Activated naive CD4-positive, alpha-beta T cell treated with anti-CD3 and anti-CD28 coated beads for 36 hours (primary cell): ENCODE results near the gene S1PR2. TPM values are rescaled to one million over a fixed set of nuclear protein-coding genes. Genes with fewer than 3 reads are reported as not detected.

ENCODE experiments used
- CTCF ChIA-PET: fragments of 350-600 bp; sonication (Branson Sonifier 250); formaldehyde crosslinking; loops from one replicate; lab custom pipeline; 2021; ENCODE audit warnings: antibody characterized with exemption; lab: Charles Lee
- DNase-seq: peaks from one replicate; pipeline ENCODE4 v3.0.0-alpha.2; 2020
- H3K27ac Mint-ChIP-seq: one replicate; pipeline ENCODE4 v1.8.0; 2021; ENCODE audit warnings: mild to moderate bottlenecking, mixed read lengths
- H3K27me3 Mint-ChIP-seq: one replicate; pipeline ENCODE4 v1.8.0; 2021; ENCODE audit warnings: low read depth, mixed read lengths
- H3K36me3 Mint-ChIP-seq: one replicate; pipeline ENCODE4 v1.8.0; 2021; ENCODE audit warnings: low read depth, mixed read lengths
- H3K4me1 Mint-ChIP-seq: one replicate; pipeline ENCODE4 v1.8.0; 2021; ENCODE audit warnings: low read depth, mixed read lengths
- H3K4me3 Mint-ChIP-seq: one replicate; pipeline ENCODE4 v1.8.0; 2021; ENCODE audit warnings: mild to moderate bottlenecking, moderate library complexity, mixed read lengths
- H3K9me3 Mint-ChIP-seq: one replicate; pipeline ENCODE4 v1.8.0; 2021; ENCODE audit warnings: mixed read lengths
- intact Hi-C: fragments of 100-400 bp; cut with micrococcal nuclease; formaldehyde crosslinking; loops from one replicate; pipeline ENCODE4 v1.15.1; 2023
- total RNA-seq, 2 experiments: library from RNA; stranded (reverse); gene quantifications; one replicate each; pipeline ENCODE4 v1.2.3, GENCODE V29; 2021

The S1PR2 gene
- 1 to 10 TPM; 3.4 TPM for total RNA-seq

- Mint-ChIP-seq H3K27ac (peak within 1 kb of the TSS; percentile 72), H3K4me1 (peaks cover 24% of the 10 kb centered on the region), H3K4me3 (peak within 1 kb of the TSS; percentile 84), H3K27me3 (no peaks in the 10 kb centered on the region), H3K36me3 (no peaks in the 10 kb centered on the region), H3K9me3 (no peaks in the 10 kb centered on the region)
- intact Hi-C loops: loop anchor here (2.0 kb wide), 1 partner anchor 36 kb away; the partner anchor contains the start of gene DNMT1
- peak; percentile 66 for DNase-seq
- CTCF ChIA-PET: interaction anchor here (9.0 kb wide), 1 partner anchor 19 kb away, joined by 58 read pairs; the partner anchor contains the start of gene MRPL4
Measured at GRCh38 chr19:10230861-10231611, at the start of gene S1PR2. Gene S1PR2 (minus strand): TSS chr19:10231331. CDS start chr19:10224905, 6,426 bp downstream.

- Mint-ChIP-seq H3K27me3 (no peaks in the 10 kb centered on the region), H3K4me3 (no peak overlapping the region)
Measured at GRCh38 chr19:10279737-10280442, 48.8 kb upstream of the S1PR2 start.

GRCh38 chr19:10278935-10279334, 47.8 kb upstream of the S1PR2 start:
- Mint-ChIP-seq H3K36me3 (peaks cover 24% of the 10 kb centered on the region), H3K27me3 (no peaks in the 10 kb centered on the region), H3K27ac (no peak overlapping the region), H3K4me3 (no peak overlapping the region), H3K9me3 (no peaks in the 10 kb centered on the region), H3K4me1 (peaks cover 21% of the 10 kb centered on the region)
- CTCF ChIA-PET: interaction anchor here (0.7 to 2.3 kb wide), 2 partner anchors 9 to 347 kb away, joined by 3 to 13 read pairs; partner anchors contain the start of gene ICAM1
- DNase-seq: no peak
- intact Hi-C loops: no loop called here

More at GRCh38 chr19:10279737-10280442, 48.8 kb upstream of the S1PR2 start:
- H3K4me1 Mint-ChIP-seq: peaks cover 15% of the 10 kb centered on the region
- no peaks in the 10 kb centered on the region for H3K9me3 Mint-ChIP-seq
- peaks cover 22% of the 10 kb centered on the region for H3K36me3 Mint-ChIP-seq
- peak overlapping the region; percentile 70 for H3K27ac Mint-ChIP-seq
- intact Hi-C loops: no loop called here
- DNase-seq: no peak
- CTCF ChIA-PET: interaction anchor here (0.5 to 2.3 kb wide), 9 partner anchors 10 to 348 kb away, joined by 3 to 13 read pairs (median 3); partner anchors contain the start of genes ICAM1 and ICAM5

GRCh38 chr19:10277795-10278589, 46.9 kb upstream of the S1PR2 start:
- no peak for DNase-seq
- CTCF ChIA-PET: no interaction called here
- Mint-ChIP-seq H3K27me3 (no peaks in the 10 kb centered on the region), H3K4me1 (peaks cover 22% of the 10 kb centered on the region), H3K36me3 (peaks cover 22% of the 10 kb centered on the region), H3K27ac (no peak overlapping the region), H3K9me3 (no peaks in the 10 kb centered on the region), H3K4me3 (no peak overlapping the region)
- intact Hi-C loops: no loop called here

- Mint-ChIP-seq H3K27ac (peak overlapping the region; percentile 1), H3K9me3 (no peaks in the 10 kb centered on the region), H3K4me1 (peaks cover 44% of the 10 kb centered on the region), H3K36me3 (peaks cover 17% of the 10 kb centered on the region), H3K27me3 (no peaks in the 10 kb centered on the region), H3K4me3 (no peak overlapping the region)
- intact Hi-C loops: no loop called here
- no peak for DNase-seq
- CTCF ChIA-PET: interaction anchor here (0.7 kb wide), 1 partner anchor 46 kb away, joined by 3 read pairs; no protein-coding TSS in a partner anchor
Measured at GRCh38 chr19:10274589-10274988, 43.5 kb upstream of the S1PR2 start.

GRCh38 chr19:10271543-10272086, 40.5 kb upstream of the S1PR2 start:
- H3K27me3 Mint-ChIP-seq: no peaks in the 10 kb centered on the region
- peak overlapping the region; percentile 78 for H3K4me3 Mint-ChIP-seq
- H3K27ac Mint-ChIP-seq: peak overlapping the region; percentile 85
- H3K9me3 Mint-ChIP-seq: no peaks in the 10 kb centered on the region
- DNase-seq: peak; percentile 71
- peaks cover 34% of the 10 kb centered on the region for H3K4me1 Mint-ChIP-seq
- CTCF ChIA-PET: interaction anchor here (0.7 to 5.4 kb wide), 15 partner anchors 8 to 151 kb away, joined by 3 to 85 read pairs (median 11); partner anchors contain the start of genes ICAM4, ICAM5 and TYK2
- H3K36me3 Mint-ChIP-seq: peaks cover 13% of the 10 kb centered on the region
- intact Hi-C loops: loop anchor here (1.0 to 2.0 kb wide), 5 partner anchors 18 to 231 kb away; partner anchors contain the start of genes FDX2, ICAM5, KEAP1 and RAVER1

- peaks cover 34% of the 10 kb centered on the region for H3K4me1 Mint-ChIP-seq
- H3K9me3 Mint-ChIP-seq: no peaks in the 10 kb centered on the region
- intact Hi-C loops: loop anchor here (1.0 to 2.0 kb wide), 5 partner anchors 18 to 232 kb away; partner anchors contain the start of genes FDX2, ICAM5, KEAP1 and RAVER1
- H3K4me3 Mint-ChIP-seq: peak within 1 kb of the TSS; percentile 78
- no peaks in the 10 kb centered on the region for H3K27me3 Mint-ChIP-seq
- peaks cover 13% of the 10 kb centered on the region for H3K36me3 Mint-ChIP-seq
- CTCF ChIA-PET: interaction anchor here (0.6 to 5.4 kb wide), 23 partner anchors 9 to 338 kb away, joined by 3 to 85 read pairs (median 4); partner anchors contain the start of genes ICAM4, ICAM5 and TYK2
- peak within 1 kb of the TSS; percentile 85 for H3K27ac Mint-ChIP-seq
- peak; percentile 86 for DNase-seq
Measured at GRCh38 chr19:10270616-10271394, 39.7 kb upstream of the S1PR2 start, which contains the start of gene ICAM1. Gene ICAM1 (plus strand): TSS chr19:10271120. CDS start chr19:10271160, 40 bp downstream.

- peak; percentile 72 for DNase-seq
- CTCF ChIA-PET: interaction anchor here (0.6 to 5.4 kb wide), 21 partner anchors 10 to 242 kb away, joined by 3 to 85 read pairs (median 7); partner anchors contain the start of genes ICAM4, ICAM5 and TYK2
- peak overlapping the region; percentile 78 for H3K4me3 Mint-ChIP-seq
- peaks cover 34% of the 10 kb centered on the region for H3K4me1 Mint-ChIP-seq
- H3K27ac Mint-ChIP-seq: peak overlapping the region; percentile 85
- peaks cover 13% of the 10 kb centered on the region for H3K36me3 Mint-ChIP-seq
- no peaks in the 10 kb centered on the region for H3K9me3 Mint-ChIP-seq
- intact Hi-C loops: loop anchor here (2.0 kb wide), 3 partner anchors 47 to 233 kb away; partner anchors contain the start of genes FDX2, KEAP1 and TYK2
- no peaks in the 10 kb centered on the region for H3K27me3 Mint-ChIP-seq
Measured at GRCh38 chr19:10270180-10270615, 39.1 kb upstream of the S1PR2 start.

- peak; percentile 93 for DNase-seq
- Mint-ChIP-seq H3K27ac (peak overlapping the region; percentile 85), H3K9me3 (no peaks in the 10 kb centered on the region), H3K27me3 (no peaks in the 10 kb centered on the region), H3K4me3 (peak overlapping the region; percentile 78), H3K36me3 (peaks cover 9% of the 10 kb centered on the region), H3K4me1 (peaks cover 31% of the 10 kb centered on the region)
- intact Hi-C loops: loop anchor here (1.0 to 2.0 kb wide), 5 partner anchors 10 to 233 kb away; partner anchors contain the start of genes FDX2, KEAP1 and TYK2
- CTCF ChIA-PET: interaction anchor here (0.6 to 5.4 kb wide), 26 partner anchors 10 to 270 kb away, joined by 3 to 85 read pairs (median 4); partner anchors contain the start of genes ICAM4, ICAM5 and TYK2
Measured at GRCh38 chr19:10269333-10270179, 38.4 kb upstream of the S1PR2 start.
